ENCODE results near the gene CMTM3.
"Not testable (repeated sequence)": the region's sequence is repeated elsewhere in the genome, so short reads cannot be mapped to it uniquely, and the experiment has no call there.

Gene CMTM3

GRCh38 chr16:66610111-66610820 lies 5.8 kb downstream of the CMTM3 start:
- no peak for DNase-seq (ENCODE audit: low spot score)

GRCh38 chr16:66611911-66612310 lies 7.4 kb downstream of the CMTM3 start:
- not testable (repeated sequence) for DNase-seq (ENCODE audit: low spot score)

DNA sequence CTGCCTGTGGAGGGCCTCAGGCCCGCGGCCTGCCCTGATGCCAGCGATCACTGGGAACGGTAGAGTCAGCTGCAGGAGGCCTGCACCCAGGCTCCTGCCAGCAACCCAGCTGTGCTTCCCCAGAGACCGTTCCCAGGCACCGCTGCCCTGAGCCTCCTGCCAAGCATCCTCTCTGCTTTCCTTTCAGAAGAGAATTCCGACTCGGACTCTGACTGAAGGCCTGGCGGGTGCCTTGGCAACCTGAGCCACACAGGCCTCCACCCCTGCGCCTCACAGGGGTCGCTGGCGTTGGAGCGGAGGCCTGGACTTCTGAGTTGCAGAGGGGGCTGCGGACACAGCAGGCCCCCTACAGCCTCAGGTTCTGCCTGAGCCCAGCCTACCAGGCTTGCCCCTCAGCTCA lies 7.9 kb downstream of the CMTM3 start:
- DNase-seq (ENCODE audit: low spot score) = no peak

DNA sequence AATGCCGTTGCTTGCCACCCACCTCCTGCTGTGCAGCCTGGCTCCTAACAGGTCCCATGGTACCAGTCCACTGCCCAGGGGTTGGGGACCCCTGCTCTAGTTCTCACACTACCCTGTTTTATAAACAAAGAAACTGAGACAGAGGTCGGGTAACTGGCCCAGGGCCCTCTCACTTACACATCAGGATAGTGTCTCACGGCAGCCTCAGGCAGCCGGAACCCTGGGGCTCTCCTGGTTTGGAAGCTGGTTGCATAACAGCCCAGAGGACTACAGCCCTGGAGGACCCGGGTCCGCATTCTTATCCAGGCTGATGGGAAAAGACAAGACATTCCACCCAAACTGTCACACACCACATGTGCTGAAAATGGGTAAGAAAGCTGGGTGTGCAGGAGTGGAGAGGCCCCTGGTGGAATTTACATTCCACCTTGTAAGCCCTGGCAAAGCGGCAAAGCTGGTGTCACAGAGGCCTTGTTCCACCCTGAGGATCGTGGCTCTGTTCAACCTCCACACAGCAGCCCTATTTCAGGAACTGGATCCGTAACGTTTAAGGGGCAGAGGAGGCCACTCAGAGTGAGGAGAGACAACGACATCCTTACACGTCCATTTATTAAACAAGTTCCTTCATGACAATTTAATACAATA lies 9.8 kb downstream of the CMTM3 start:
- no peak for DNase-seq (ENCODE audit: low spot score)

DNA sequence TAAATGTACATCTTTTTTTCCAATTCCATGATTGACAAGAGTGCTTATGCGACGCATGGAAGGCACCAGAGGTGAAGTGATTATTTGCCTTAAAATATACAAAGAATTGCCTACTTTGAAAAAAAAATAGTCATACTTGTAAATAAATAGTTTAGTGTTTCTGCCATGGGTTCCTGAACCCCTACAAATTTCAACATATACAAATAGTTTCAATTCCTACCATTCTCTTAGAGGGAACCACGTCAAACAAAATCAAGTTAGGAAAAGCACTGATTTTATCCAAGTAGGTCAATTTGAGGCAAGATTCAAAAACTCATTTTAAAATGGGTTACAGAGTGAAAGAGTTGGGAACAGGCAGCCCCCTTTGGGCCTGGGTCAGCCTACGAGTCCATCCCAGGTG lies 11.7 kb downstream of the CMTM3 start:
- DNase-seq (ENCODE audit: low spot score) = no peak

GRCh38 chr16:66616592-66616991 lies 12.1 kb downstream of the CMTM3 start:
- DNase-seq (ENCODE audit: low spot score) = no peak

GRCh38 chr16:66617010-66617434 lies 12.5 kb downstream of the CMTM3 start:
- no peak for DNase-seq (ENCODE audit: low spot score)

DNA sequence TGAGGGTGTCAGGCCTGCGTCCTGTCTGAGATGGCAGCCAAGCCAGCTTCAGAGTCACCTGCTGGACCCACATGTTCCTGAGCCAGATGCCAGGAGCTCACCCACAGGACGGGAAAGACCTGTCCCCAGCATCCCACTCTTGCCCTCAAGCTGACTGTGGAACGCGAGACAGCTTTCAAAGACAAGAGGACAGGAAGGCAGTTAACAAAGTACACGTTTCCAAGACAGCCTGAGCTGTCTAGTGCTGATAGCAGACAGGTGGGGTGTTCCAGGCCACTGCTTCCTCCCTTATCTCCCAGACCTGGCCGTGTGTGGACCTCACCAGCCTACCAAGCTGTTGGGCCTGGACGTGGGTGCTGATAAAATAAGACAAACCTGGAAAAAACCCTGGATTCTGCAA lies 13.2 kb downstream of the CMTM3 start:
- no peak for DNase-seq (ENCODE audit: low spot score)

GRCh38 chr16:66618588-66619375 lies 14.3 kb downstream of the CMTM3 start:
- DNase-seq (ENCODE audit: low spot score) = peak; percentile 91

- peak; percentile 48 for DNase-seq (ENCODE audit: low spot score)
These were observed 15.3 kb downstream of the CMTM3 start for GRCh38 chr16:66619534-66620428.

DNA sequence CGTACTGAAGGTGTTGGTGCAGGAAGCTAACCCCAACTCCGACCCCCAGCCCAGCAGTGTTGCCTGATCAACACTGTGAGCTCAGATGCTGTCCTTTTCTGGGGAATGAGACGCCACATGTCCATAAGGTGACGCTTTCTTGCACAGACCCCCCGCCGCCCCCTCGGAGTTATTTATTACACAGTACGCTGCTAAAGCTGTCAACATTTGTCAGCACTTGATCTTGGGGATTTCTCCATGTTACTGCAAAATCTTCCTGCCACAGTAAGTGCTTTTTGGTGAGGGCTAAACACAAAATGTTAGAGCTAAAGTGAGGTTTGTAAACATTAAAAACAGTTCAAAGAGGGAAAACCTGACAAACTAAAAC lies 15.9 kb downstream of the CMTM3 start:
- no peak for DNase-seq (ENCODE audit: low spot score)

- DNase-seq (ENCODE audit: low spot score) = no peak
These were observed 17.5 kb downstream of the CMTM3 start for GRCh38 chr16:66621973-66622372.

GRCh38 chr16:66622863-66623262 lies 18.4 kb downstream of the CMTM3 start:
- no peak for DNase-seq (ENCODE audit: low spot score)

GRCh38 chr16:66623755-66624154 lies 19.3 kb downstream of the CMTM3 start:
- DNase-seq (ENCODE audit: low spot score) = no peak

DNA sequence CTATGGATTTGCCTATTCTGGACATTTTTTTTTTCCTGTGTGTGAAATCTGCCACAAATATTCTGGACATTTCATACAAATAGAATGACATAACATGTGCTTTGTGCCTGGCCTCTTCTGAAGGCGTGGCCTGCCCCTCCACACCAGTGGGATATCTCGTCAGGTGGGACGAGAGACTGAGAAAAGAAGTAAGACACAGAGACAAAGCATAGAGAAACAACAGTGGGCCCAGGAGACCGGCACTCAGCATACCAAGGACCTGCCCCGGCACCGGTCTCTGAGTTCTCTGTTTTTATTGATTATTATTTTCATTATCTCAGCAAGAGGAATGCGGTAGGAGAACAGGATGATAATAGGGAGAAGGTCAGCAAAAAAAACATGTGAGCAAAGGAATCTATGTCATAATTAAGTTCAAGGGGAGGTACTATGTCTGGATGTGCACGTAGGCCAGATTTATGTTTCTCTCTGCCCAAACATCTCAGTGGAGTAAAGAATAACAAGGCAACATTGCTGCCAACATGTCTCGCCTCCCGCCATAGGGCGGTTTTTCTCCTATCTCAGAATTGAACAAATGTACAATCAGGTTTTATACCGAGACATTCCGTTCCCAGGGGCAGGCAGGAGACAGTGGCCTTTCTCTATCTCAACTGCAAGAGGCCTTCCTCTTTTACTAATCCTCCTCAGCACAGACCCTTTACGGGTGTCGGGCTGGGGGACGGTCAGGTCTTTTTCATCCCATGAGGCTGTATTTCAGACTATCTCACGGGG lies 23.3 kb downstream of the CMTM3 start:
- DNase-seq (ENCODE audit: low spot score) = not testable (repeated sequence)

DNA sequence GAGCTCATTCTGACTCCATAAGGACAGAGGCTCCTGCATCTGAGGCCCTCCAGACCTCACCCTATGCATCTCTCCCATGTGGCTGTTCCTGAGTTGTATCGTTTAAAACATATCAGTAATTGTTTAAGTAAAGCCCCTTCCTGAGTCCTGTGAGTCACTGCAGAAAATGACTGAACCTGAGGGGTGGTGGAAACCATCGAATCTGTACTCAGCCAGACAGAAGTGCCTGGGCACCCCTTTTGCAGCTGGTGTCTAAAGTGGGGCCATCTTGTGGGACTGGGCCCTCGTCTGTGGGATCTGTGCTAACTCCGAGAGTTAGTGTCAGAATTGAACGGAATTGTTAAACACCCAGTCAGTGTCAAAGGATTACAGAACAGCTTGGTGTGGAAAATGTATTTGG lies 25.4 kb downstream of the CMTM3 start:
- DNase-seq (ENCODE audit: low spot score) = no peak

DNA sequence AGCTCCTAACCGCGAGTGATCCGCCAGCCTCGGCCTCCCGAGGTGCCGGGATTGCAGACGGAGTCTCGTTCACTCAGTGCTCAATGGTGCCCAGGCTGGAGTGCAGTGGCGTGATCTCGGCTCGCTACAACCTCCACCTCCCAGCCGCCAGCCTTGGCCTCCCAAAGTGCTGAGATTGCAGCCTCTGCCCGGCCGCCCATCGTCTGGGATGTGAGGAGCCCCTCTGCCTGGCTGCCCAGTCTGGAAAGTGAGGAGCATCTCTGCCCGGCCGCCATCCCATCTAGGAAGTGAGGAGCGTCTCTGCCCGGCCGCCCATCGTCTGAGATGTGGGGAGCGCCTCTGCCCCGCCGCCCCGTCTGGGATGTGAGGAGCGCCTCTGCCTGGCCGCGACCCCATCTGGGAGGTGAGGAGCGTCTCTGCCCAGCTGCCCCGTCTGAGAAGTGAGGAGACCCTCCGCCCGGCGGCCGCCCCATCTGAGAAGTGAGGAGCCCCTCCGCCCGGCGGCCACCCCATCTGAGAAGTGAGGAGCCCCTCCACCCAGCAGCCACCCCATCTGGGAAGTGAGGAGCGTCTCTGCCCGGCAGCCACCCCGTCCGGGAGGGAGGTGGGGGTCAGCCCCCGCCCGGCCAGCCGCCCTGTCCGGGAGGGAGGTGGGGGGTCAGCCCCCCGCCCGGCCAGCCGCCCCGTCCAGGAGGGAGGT lies 26.2 kb downstream of the CMTM3 start:
- DNase-seq (ENCODE audit: low spot score) = not testable (repeated sequence)

GRCh38 chr16:66631558-66631957 lies 27.1 kb downstream of the CMTM3 start:
- DNase-seq (ENCODE audit: low spot score) = not testable (repeated sequence)

- DNase-seq (ENCODE audit: low spot score) = no peak
These were observed 30.2 kb downstream of the CMTM3 start for GRCh38 chr16:66634527-66635196.

GRCh38 chr16:66635406-66635805 lies 30.9 kb downstream of the CMTM3 start:
- DNase-seq (ENCODE audit: low spot score) = no peak
